K562 treated with DMSO at 1 percent for 4 hours (cell line): ENCODE results near the gene ARL3. TPM values are rescaled to one million over a fixed set of nuclear protein-coding genes. Genes with fewer than 3 reads are reported as not detected.

Source experiments
- total RNA-seq: library from RNA; unstranded; fragments of 300-600 nt; gene quantifications from 2 replicates; pipeline ENCODE4 v1.2.3, GENCODE V29; 2022; ENCODE audit not compliant: insufficient read depth

The ARL3 gene, protein sequence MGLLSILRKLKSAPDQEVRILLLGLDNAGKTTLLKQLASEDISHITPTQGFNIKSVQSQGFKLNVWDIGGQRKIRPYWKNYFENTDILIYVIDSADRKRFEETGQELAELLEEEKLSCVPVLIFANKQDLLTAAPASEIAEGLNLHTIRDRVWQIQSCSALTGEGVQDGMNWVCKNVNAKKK
- total RNA-seq = 3.8 and 4.1 TPM in 2 replicates

DNA sequence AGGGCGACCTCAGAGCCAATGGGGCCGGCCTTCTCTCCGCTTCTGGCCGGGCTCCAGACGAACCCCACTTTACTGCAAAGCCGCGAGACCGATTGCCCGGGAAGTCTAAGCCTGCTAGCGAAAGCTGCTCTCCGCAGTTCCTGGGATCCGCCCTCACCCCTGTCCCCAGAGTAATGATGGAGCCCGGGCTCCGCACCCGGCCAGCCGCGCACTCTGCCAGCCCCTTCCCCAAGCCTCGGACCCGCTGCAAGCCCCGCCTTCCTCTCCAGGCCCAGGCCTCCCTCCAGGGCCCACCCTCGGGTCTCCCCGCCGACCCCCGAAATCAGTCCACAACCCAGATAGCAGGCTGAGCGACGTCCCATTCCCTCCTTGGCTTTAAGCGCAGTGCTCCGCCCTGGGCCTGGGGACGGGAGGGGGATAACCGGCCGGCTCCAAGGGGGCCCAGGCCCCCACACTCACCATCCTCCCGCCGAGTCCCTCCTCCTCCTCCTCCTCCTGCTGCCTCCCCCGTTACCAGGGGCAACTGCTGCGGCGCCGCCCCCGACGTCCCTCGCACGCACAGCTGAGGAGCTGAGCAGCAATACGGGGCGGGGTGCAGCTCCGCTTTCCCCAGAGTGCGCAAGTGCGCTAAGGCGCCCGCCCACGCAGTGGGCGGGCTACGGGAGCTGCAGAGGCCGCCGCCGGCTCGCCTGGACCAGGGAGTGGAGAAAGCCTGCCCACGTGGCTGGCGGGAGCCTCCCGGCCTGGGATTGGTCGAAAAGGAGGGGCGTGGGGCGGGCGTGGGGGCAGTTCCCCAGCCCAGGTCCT, at the start of gene ARL3:
Gene ARL3, minus strand, starts transcription at position 584 of the 807 bp plus-strand sequence. Its CDS starts 122 bp downstream, at position 462.

DNA sequence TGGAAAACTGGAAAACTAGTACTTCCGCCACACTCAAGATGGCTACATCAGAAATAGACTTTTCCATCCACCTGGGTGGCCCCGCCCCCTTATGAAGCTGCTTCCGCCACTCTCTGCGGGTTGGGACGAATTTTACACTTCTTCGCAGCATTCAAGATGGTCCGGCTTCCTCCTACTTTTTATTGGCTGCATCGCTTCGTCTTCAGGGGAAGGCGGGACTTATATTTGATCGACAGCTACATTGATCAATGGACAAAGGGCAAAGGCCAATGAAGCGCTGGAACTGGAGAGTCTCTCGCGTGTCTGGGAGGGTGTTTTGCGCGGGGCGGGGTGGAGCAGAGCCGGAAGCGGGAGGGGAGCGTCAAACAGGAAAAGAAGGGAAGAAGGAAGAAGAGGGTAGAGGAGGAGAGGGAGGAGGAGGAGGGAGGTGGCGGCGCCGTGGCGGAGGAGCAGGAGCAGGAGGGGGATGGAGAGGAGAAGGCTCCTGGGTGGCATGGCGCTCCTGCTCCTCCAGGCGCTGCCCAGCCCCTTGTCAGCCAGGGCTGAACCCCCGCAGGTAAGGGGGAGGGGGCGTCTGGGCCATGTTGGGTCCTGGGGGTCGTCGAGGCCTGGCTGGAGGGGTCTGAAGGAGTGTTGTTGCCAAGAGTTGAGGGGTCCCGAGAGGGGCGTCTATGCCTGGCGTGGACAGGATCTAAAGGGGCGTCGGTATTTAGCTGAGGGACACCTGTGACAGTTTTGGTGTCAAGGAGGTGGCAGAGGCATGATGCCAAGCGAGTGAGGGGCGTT, 29.6 kb upstream of the ARL3 start, which contains the start of gene WBP1L:
Gene WBP1L, plus strand, starts transcription at position 361 of the 786 bp plus-strand sequence. Its CDS starts 106 bp downstream, at position 467.

DNA sequence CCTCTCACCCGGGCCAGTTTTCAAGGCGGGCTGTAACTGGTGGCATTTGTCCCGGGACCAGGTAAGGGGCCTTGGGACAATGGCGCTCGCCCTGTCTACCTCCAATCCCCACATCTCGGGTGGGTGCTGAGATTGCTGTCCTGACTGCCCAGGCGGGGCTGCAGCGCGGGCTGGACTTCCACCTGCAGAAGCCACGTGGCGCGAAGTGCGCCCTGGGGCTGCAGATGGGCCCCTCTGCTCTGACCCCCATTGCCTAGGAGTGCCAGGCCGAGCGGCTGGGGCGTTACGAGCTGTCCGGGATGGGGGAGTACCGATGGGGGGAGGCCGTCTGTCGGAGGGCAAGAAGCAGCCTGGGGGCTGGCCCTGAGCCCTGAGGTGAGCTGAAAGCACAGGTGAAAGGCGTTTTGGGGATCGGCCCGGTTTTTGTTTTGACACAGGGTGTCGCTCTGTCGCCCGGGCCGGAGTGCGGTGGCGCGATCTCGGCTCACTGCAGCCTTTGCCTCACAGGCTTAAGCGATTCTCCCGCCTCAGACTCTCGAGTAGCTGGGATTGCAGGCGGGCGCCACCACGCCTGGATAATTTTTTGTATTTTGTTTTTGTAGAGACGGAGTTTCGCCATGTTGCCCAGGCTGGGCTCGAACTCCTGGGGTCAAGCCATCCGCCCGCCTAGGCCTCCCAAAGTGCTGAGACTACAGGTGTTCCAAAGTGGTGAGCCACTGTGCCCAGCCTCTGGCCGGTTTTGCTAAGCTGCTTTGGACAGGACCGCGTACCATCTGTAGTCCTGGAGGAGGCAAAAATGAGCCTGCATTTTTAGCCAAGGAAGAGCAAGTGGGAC, 641 bp upstream of the ARL3 start, which contains the start of gene SFXN2:
Gene SFXN2, plus strand, starts transcription at position 16 of the 835 bp plus-strand sequence. CDS start 12,001 bp downstream, outside the sequence.

DNA sequence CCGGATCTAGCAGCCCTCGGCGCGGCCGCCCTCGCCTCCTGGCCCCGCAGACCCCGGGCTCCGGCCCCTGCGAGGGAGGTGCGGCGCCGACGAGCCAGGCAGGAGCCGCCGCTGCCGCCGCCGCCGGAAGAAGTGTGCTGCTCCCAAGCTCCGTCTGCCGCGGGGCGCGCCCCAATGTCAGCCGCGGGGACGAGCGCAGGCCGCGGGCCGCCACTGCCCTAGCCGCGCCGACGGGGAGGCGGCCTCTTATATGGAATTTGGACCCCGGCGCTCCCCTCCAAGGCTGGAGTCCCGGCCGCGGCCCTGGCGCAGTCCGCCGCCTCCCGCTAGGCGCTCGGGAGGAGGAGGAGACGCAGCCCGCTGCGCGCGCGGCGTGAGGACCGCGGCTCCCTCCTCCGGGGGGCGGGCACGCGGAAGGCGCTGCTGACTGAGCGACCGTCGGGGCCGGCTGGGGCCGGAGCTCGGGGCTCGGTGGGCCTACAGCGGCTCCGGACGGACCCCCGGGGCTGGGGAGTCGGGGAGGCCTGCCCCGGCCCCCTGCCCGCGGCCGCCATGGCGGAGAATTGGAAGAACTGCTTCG, 70.0 kb downstream of the ARL3 start, which contains the start of gene TRIM8:
Gene TRIM8, plus strand, starts transcription at position 414 of the 580 bp plus-strand sequence. Its CDS starts 139 bp downstream, at position 553.

Other genes starting within 250 kb of the ARL3 start
- gene ACTR1A, start 211.7 kb downstream of the ARL3 start, total RNA-seq = 38.2 and 39.1 TPM in 2 replicates
- gene SUFU, start 210.4 kb downstream of the ARL3 start, total RNA-seq = 8.2 and 9.7 TPM in 2 replicates
- gene TRIM8, start 69.9 kb downstream of the ARL3 start, total RNA-seq = 16.8 and 18.5 TPM in 2 replicates
- 2.2 and 3.3 TPM in 2 replicates for gene SFXN2, start 239 bp upstream of the ARL3 start, total RNA-seq
- gene WBP1L, start 29.6 kb upstream of the ARL3 start, total RNA-seq = 19.5 and 21.1 TPM in 2 replicates
- not detected in 2 replicates for gene CYP17A1, start 123.0 kb upstream of the ARL3 start, total RNA-seq
- gene BORCS7, start 139.9 kb upstream of the ARL3 start, total RNA-seq = 3.6 and 5.2 TPM in 2 replicates
- gene AS3MT, start 155.1 kb upstream of the ARL3 start, total RNA-seq = 0.70 and 0.84 TPM in 2 replicates
- 3.8 and 7.7 TPM in 2 replicates for gene CNNM2, start 203.9 kb upstream of the ARL3 start, total RNA-seq